Activated gamma-delta T cell (primary cell): ENCODE results near the gene FAAP20.

ENCODE experiments used
- DNase-seq: peaks from one replicate; lab custom pipeline; 2025; lab: John Stamatoyannopoulos, UW

The FAAP20 gene

GRCh38 chr1:2230781-2231531 lies 36.4 kb upstream of the FAAP20 start:
- peak; percentile 72 for DNase-seq

- DNase-seq: no peak
Observed at GRCh38 chr1:2229911-2230731, 35.5 kb upstream of the FAAP20 start.

GRCh38 chr1:2229037-2229864 lies 34.7 kb upstream of the FAAP20 start:
- no peak for DNase-seq

GRCh38 chr1:2228694-2229036 lies 34.1 kb upstream of the FAAP20 start:
- DNase-seq: peak; percentile 48

GRCh38 chr1:2228157-2228594 lies 33.6 kb upstream of the FAAP20 start, which contains the start of gene SKI:
TSS of gene SKI (plus strand) at chr1:2228319. CDS start at chr1:2228767, 448 bp downstream.
- DNase-seq: no peak

GRCh38 chr1:2227346-2228156 lies 33.0 kb upstream of the FAAP20 start:
- peak; percentile 91 for DNase-seq

GRCh38 chr1:2226525-2227345 lies 32.2 kb upstream of the FAAP20 start:
- DNase-seq: no peak

GRCh38 chr1:2224631-2225428 lies 30.3 kb upstream of the FAAP20 start:
- no peak for DNase-seq

GRCh38 chr1:2224170-2224584 lies 29.6 kb upstream of the FAAP20 start:
- DNase-seq: no peak

GRCh38 chr1:2221271-2221670 lies 26.7 kb upstream of the FAAP20 start:
- DNase-seq: no peak

- DNase-seq: no peak
Observed at GRCh38 chr1:2216767-2217058, 22.1 kb upstream of the FAAP20 start.

- no peak for DNase-seq
Observed at GRCh38 chr1:2215909-2216766, 21.6 kb upstream of the FAAP20 start.

- DNase-seq: no peak
Observed at GRCh38 chr1:2215329-2215728, 20.8 kb upstream of the FAAP20 start.

GRCh38 chr1:2214541-2215241 lies 20.1 kb upstream of the FAAP20 start:
- no peak for DNase-seq

GRCh38 chr1:2213576-2214505 lies 19.3 kb upstream of the FAAP20 start:
- no peak for DNase-seq

GRCh38 chr1:2212532-2213491 lies 18.2 kb upstream of the FAAP20 start:
- no peak for DNase-seq
